Lower lobe of right lung (tissue), 2 donors: Measurements from ENCODE around the gene LAMC1. TPM values are rescaled to one million over a fixed set of nuclear protein-coding genes. Genes with fewer than 3 reads are reported as not detected.

ENCODE experiments used
- ATAC-seq, 2 donors: fragments of 200-7000 bp; cut with Tn5 transposase; one replicate each; pipeline ENCODE4 v1.9.1; 2020 to 2022; ENCODE audit warnings: mild to moderate bottlenecking in 2 of 2, moderate library complexity in 2 of 2
- DNase-seq: peaks from one replicate; pipeline ENCODE4 v3.0.0-alpha.2; 2020
- H3K27ac ChIP-seq: fragments of 200-600 bp; one replicate; pipeline ENCODE4 v1.8.0; 2022
- H3K27me3 ChIP-seq: fragments of 200-600 bp; one replicate; pipeline ENCODE4 v1.8.0; 2022; ENCODE audit warnings: low read depth
- H3K36me3 ChIP-seq: fragments of 200-600 bp; one replicate; pipeline ENCODE4 v1.8.0; 2022; ENCODE audit warnings: mild to moderate bottlenecking
- H3K4me1 ChIP-seq: fragments of 200-600 bp; one replicate; pipeline ENCODE4 v1.8.0; 2022
- H3K4me3 ChIP-seq: fragments of 200-600 bp; one replicate; pipeline ENCODE4 v1.8.0; 2022; ENCODE audit warnings: mild to moderate bottlenecking
- H3K9me3 ChIP-seq: fragments of 200-600 bp; one replicate; pipeline ENCODE4 v1.8.0; 2022
- CTCF ChIP-seq: fragments of 200-600 bp; IDR thresholded peaks from one replicate; pipeline ENCODE4 v1.8.0; 2022; ENCODE audit warnings: antibody characterized with exemption, mild to moderate bottlenecking
- intact Hi-C: fragments of 100-400 bp; cut with DNase I; formaldehyde crosslinking; loops from one replicate; pipeline ENCODE4 v1.11.0; 2022
- total RNA-seq: library from RNA; stranded (reverse); fragmentation: NEBNext Ultra II Directional; extraction: Animal tissue kit (Norgen Biotek cat#: 25700); gene quantifications from one replicate; pipeline ENCODE4 v1.2.1, GENCODE V29; 2021
- donor health status: DM: no; HTN: yes; CAD: no; lungs with severe emphysema.

LAMC1 gene
- total RNA-seq, 1 donor from 2014 or later, result 96.9 TPM

GRCh38 chr1:182984621-182985020, 38.6 kb upstream of the LAMC1 start:
- DNase-seq (no peak), ATAC-seq (no peak)
- no peak overlapping the region for H3K27ac ChIP-seq
- H3K27me3 ChIP-seq, result no peaks in the 10 kb centered on the region
- H3K9me3 ChIP-seq, result no peaks in the 10 kb centered on the region
- intact Hi-C loops, result no loop called here
- no peak overlapping the region for H3K4me3 ChIP-seq
- H3K36me3 ChIP-seq, result no peaks in the 10 kb centered on the region
- H3K4me1 ChIP-seq, result no peaks in the 10 kb centered on the region
- no peak for TF ChIP-seq CTCF

- intact Hi-C loops, result no loop called here
- Histone ChIP-seq H3K36me3 (no peaks in the 10 kb centered on the region), H3K9me3 (no peaks in the 10 kb centered on the region), H3K27ac (no peak overlapping the region), H3K4me3 (no peak overlapping the region), H3K4me1 (no peaks in the 10 kb centered on the region), H3K27me3 (no peaks in the 10 kb centered on the region)
- TF ChIP-seq CTCF, result no peak
- DNase-seq, result no peak
- ATAC-seq, result no peak
These were observed 37.3 kb upstream of the LAMC1 start for GRCh38 chr1:182985876-182986275.

- H3K4me3 ChIP-seq, result no peak overlapping the region
- H3K36me3 ChIP-seq, result no peaks in the 10 kb centered on the region
- ATAC-seq (no peak), DNase-seq (no peak)
- H3K9me3 ChIP-seq, result no peaks in the 10 kb centered on the region
- intact Hi-C loops, result no loop called here
- H3K27me3 ChIP-seq, result no peaks in the 10 kb centered on the region
- no peaks in the 10 kb centered on the region for H3K4me1 ChIP-seq
- no peak overlapping the region for H3K27ac ChIP-seq
- no peak for TF ChIP-seq CTCF
These were observed 32.6 kb upstream of the LAMC1 start for GRCh38 chr1:182990413-182991144.

- no peaks in the 10 kb centered on the region for H3K27me3 ChIP-seq
- no peak overlapping the region for H3K27ac ChIP-seq
- H3K4me1 ChIP-seq, result no peaks in the 10 kb centered on the region
- ATAC-seq (no peak), DNase-seq (no peak)
- H3K9me3 ChIP-seq, result no peaks in the 10 kb centered on the region
- no peak overlapping the region for H3K4me3 ChIP-seq
- no peaks in the 10 kb centered on the region for H3K36me3 ChIP-seq
- intact Hi-C loops, result no loop called here
- no peak for TF ChIP-seq CTCF
These were observed 29.5 kb upstream of the LAMC1 start for GRCh38 chr1:182993746-182994145.

- H3K4me3 ChIP-seq, result no peak overlapping the region
- no peaks in the 10 kb centered on the region for H3K9me3 ChIP-seq
- ATAC-seq (no peak), DNase-seq (no peak)
- intact Hi-C loops, result no loop called here
- H3K4me1 ChIP-seq, result no peaks in the 10 kb centered on the region
- no peak overlapping the region for H3K27ac ChIP-seq
- no peak for TF ChIP-seq CTCF
- no peaks in the 10 kb centered on the region for H3K27me3 ChIP-seq
- no peaks in the 10 kb centered on the region for H3K36me3 ChIP-seq
These were observed 27.3 kb upstream of the LAMC1 start for GRCh38 chr1:182995894-182996293.
